Keratinocyte (primary cell): ENCODE measurements around the gene SH2D3C. TPM values are rescaled to one million over a fixed set of nuclear protein-coding genes. Genes with fewer than 3 reads are reported as not detected.

Experiments used
- DNase-seq: peaks from one replicate; pipeline ENCODE4 v3.0.0-alpha.2; 2011; ENCODE audit warnings: low read depth, missing footprints, low spot score
- FAIRE-seq: peaks from 2 replicates; lab custom pipeline; 2011; peaks lifted over from hg19 to GRCh38; lab: Jason Lieb, UNC
- H2AFZ ChIP-seq: 2 replicates; pipeline ENCODE4 v1.6.0; 2012; ENCODE audit warnings: low read length, control low read depth, inconsistent platforms; ENCODE audit not compliant: control insufficient read depth
- H3K27ac ChIP-seq: 2 replicates; pipeline ENCODE4 v1.5.1; 2011; ENCODE audit warnings: low read length; ENCODE audit not compliant: control insufficient read depth, insufficient read depth
- H3K27me3 ChIP-seq: 3 replicates; pipeline ENCODE4 v1.6.0; 2011; ENCODE audit warnings: low read length; ENCODE audit not compliant: control insufficient read depth, insufficient read depth; ENCODE audit errors: extremely low read depth
- H3K36me3 ChIP-seq, 2 experiments: 2 replicates in 1 of 2; 3 replicates in 1 of 2; pipeline ENCODE4 v1.5.1; 2011; ENCODE audit warnings: low read length in 2 of 2, mild to moderate bottlenecking in 1 of 2; ENCODE audit not compliant: control insufficient read depth in 2 of 2, insufficient read depth in 2 of 2; ENCODE audit errors: extremely low read depth in 1 of 2
- H3K4me1 ChIP-seq: 3 replicates; pipeline ENCODE4 v1.5.1; 2011; ENCODE audit warnings: low read length; ENCODE audit not compliant: control insufficient read depth, insufficient read depth; ENCODE audit errors: extremely low read depth
- H3K4me2 ChIP-seq: 3 replicates; pipeline ENCODE4 v1.6.0; 2011; ENCODE audit warnings: low read depth, low read length; ENCODE audit not compliant: control insufficient read depth, insufficient read depth; ENCODE audit errors: extremely low read depth
- H3K4me3 ChIP-seq, 3 experiments: fragments of 200-600 bp in 1 of 3; sonication (generic) in 1 of 3; 2 replicates in 2 of 3; 3 replicates in 1 of 3; pipeline ENCODE4 v1.5.1; 2011 to 2016; ENCODE audit warnings: low read length in 3 of 3, mild to moderate bottlenecking in 3 of 3, control low read depth in 2 of 3, inconsistent platforms in 1 of 3, low read depth in 1 of 3, mixed read lengths in 1 of 3, mixed run types in 1 of 3, moderate library complexity in 1 of 3; ENCODE audit not compliant: control insufficient read depth in 2 of 3, insufficient read depth in 2 of 3; ENCODE audit errors: extremely low read depth in 1 of 3
- H3K79me2 ChIP-seq: 2 replicates; pipeline ENCODE4 v1.6.0; 2012; ENCODE audit warnings: low read length; ENCODE audit not compliant: control insufficient read depth, insufficient read depth
- H3K9ac ChIP-seq: 3 replicates; pipeline ENCODE4 v1.6.0; 2011; ENCODE audit warnings: low read length; ENCODE audit not compliant: control insufficient read depth, insufficient read depth; ENCODE audit errors: extremely low read depth
- H3K9me1 ChIP-seq: 3 replicates; pipeline ENCODE4 v1.6.0; 2011; ENCODE audit warnings: low read length; ENCODE audit not compliant: control insufficient read depth, insufficient read depth; ENCODE audit errors: extremely low read depth
- H3K9me3 ChIP-seq: 2 replicates; pipeline ENCODE4 v1.5.1; 2012; ENCODE audit warnings: low read depth, low read length; ENCODE audit not compliant: control insufficient read depth
- H4K20me1 ChIP-seq: 3 replicates; pipeline ENCODE4 v1.6.0; 2011; ENCODE audit warnings: low read length; ENCODE audit not compliant: control insufficient read depth, insufficient read depth; ENCODE audit errors: extremely low read depth
- CTCF ChIP-seq, 3 experiments: IDR thresholded peaks in 1 of 3; conservative IDR thresholded peaks in 1 of 3; optimal IDR thresholded peaks in 1 of 3; 2 replicates in 2 of 3; 3 replicates in 1 of 3; pipeline versions ENCODE3 to v1.5.1; 2011; ENCODE audit warnings: low read length in 3 of 3, mild to moderate bottlenecking in 3 of 3, moderate library complexity in 2 of 3, control low read depth in 1 of 3, inconsistent platforms in 1 of 3; ENCODE audit not compliant: insufficient read depth in 2 of 3; ENCODE audit errors: extremely low read depth in 1 of 3
- EZH2 ChIP-seq: IDR thresholded peaks from one replicate; pipeline ENCODE4 v1.6.1; 2012; ENCODE audit warnings: inconsistent platforms, mild to moderate bottlenecking, low read length, moderate library complexity
- dilution Hi-C: fragments of 300-500 bp; cut with MboI; formaldehyde crosslinking; loops from one replicate; pipeline ENCODE4 v1.7.0; 2020; ENCODE audit warnings: low sequenced_read_pairs; ENCODE audit not compliant: extremely low pct_ligation_motif_present
- polyA plus RNA-seq, 5 experiments: library from polyadenylated mRNA; depleted of rRNA in 3 of 5; stranded (reverse) in 3 of 5; stranded (forward) in 1 of 5; unstranded in 1 of 5; fragments of >200 nt; gene quantifications; 1 replicate in 1 of 5; 2 replicates in 3 of 5; 3 replicates in 1 of 5; pipeline versions ENCODE4 v1.2.1 to v1.2.3, GENCODE V29; 2011 to 2012; ENCODE audit warnings: missing spikeins in 2 of 5, low read depth in 1 of 5, low replicate concordance in 1 of 5

Gene SH2D3C
- polyA plus RNA-seq, 1 donor (not counting 4 experiments of a cell fraction or from before 2014, with no cell fraction given) = 0.12 TPM

GRCh38 chr9:127741831-127742434, 36.5 kb downstream of the SH2D3C start:
- H3K27me3 ChIP-seq = no peaks in the 10 kb centered on the region
- no peak overlapping the region for H3K4me2 ChIP-seq
- no peaks in the 10 kb centered on the region for H3K9me3 ChIP-seq
- no peak overlapping the region for H3K9ac ChIP-seq
- FAIRE-seq (no peak), DNase-seq (no peak)
- H3K27ac ChIP-seq = no peak overlapping the region
- TF ChIP-seq EZH2 = no peak
- no peak for TF ChIP-seq CTCF (optimal IDR thresholded peaks at IDR 0.05 in 1 of 3, IDR thresholded peaks at IDR 0.05 in 1 of 3, conservative IDR thresholded peaks at IDR 0.05 in 1 of 3; ENCODE audit: extremely low read depth in 1 of 3, insufficient read depth in 2 of 3, low read length in 3 of 3)
- H3K9me1 ChIP-seq = no peaks in the 10 kb centered on the region
- no peak overlapping the region for H2AFZ ChIP-seq
- H3K36me3 ChIP-seq = no peaks in the 10 kb centered on the region
- H3K79me2 ChIP-seq = no peaks in the 10 kb centered on the region
- H3K4me3 ChIP-seq = no peak overlapping the region
- no peaks in the 10 kb centered on the region for H4K20me1 ChIP-seq
- H3K4me1 ChIP-seq = peaks cover 13% of the 10 kb centered on the region
- dilution Hi-C loops = no loop called here

GRCh38 chr9:127739614-127740330, 38.7 kb downstream of the SH2D3C start:
- no peaks in the 10 kb centered on the region for H3K36me3 ChIP-seq
- DNase-seq = no peak
- no peaks in the 10 kb centered on the region for H4K20me1 ChIP-seq
- no peaks in the 10 kb centered on the region for H3K9me3 ChIP-seq
- dilution Hi-C loops = no loop called here
- no peaks in the 10 kb centered on the region for H3K9me1 ChIP-seq
- TF ChIP-seq CTCF (optimal IDR thresholded peaks at IDR 0.05 in 1 of 3, IDR thresholded peaks at IDR 0.05 in 1 of 3, conservative IDR thresholded peaks at IDR 0.05 in 1 of 3; ENCODE audit: extremely low read depth in 1 of 3, insufficient read depth in 2 of 3, low read length in 3 of 3) (no peak), EZH2 (no peak)
- peaks cover 16% of the 10 kb centered on the region for H3K4me1 ChIP-seq
- H3K4me3 ChIP-seq = no peak overlapping the region
- peak overlapping the region; percentile 59 for H3K9ac ChIP-seq
- peak overlapping the region; percentile 62 for H3K4me2 ChIP-seq
- peak overlapping the region; percentile 4 for H2AFZ ChIP-seq
- peak overlapping the region; percentile 82 for H3K27ac ChIP-seq
- no peaks in the 10 kb centered on the region for H3K27me3 ChIP-seq
- peak; percentile 9 for FAIRE-seq
- no peaks in the 10 kb centered on the region for H3K79me2 ChIP-seq
